ENCODE data around the gene NSDHL.

NSDHL gene

GRCh38 chrX:152918707-152919106 is 87.8 kb downstream of the NSDHL start:
- Histone ChIP-seq H3K4me3 (ENCODE audit: low read depth in 1 of 2, low read length in 2 of 2) (no peak overlapping the region), H3K9me3 (ENCODE audit: control insufficient read depth in 1 of 2, low read length in 2 of 2) (no peaks in the 10 kb centered on the region), H3K27ac (ENCODE audit: low read length) (no peak overlapping the region), H3K4me1 (ENCODE audit: control insufficient read depth in 1 of 2, insufficient read depth in 2 of 2, low read length in 2 of 2) (no peaks in the 10 kb centered on the region), H3K36me3 (ENCODE audit: control insufficient read depth in 1 of 2, insufficient read depth in 2 of 2, low read length in 2 of 2) (no peaks in the 10 kb centered on the region), H3K27me3 (ENCODE audit: low read depth, low read length) (no peaks in the 10 kb centered on the region)

Measured in muscle layer of duodenum (tissue), 2 donors.